Lower leg skin (tissue), 3 donors: ENCODE results near the gene HSD17B12.

Experiments
- POLR2A ChIP-seq, 2 donors: fragments of 450-650 bp; IDR thresholded peaks; one replicate each; pipeline ENCODE4 v1.6.1; 2016 to 2017; ENCODE audit warnings: antibody characterized with exemption in 2 of 2, mild to moderate bottlenecking in 1 of 2, moderate library complexity in 1 of 2
- TF ChIP-seq, protein P1 (sequence below), 3 donors: fragments of 450-650 bp; IDR thresholded peaks; one replicate each; pipeline ENCODE4 v1.5.1; 2016; ENCODE audit warnings: antibody characterized with exemption in 3 of 3, mild to moderate bottlenecking in 3 of 3, moderate library complexity in 2 of 3

DNA sequence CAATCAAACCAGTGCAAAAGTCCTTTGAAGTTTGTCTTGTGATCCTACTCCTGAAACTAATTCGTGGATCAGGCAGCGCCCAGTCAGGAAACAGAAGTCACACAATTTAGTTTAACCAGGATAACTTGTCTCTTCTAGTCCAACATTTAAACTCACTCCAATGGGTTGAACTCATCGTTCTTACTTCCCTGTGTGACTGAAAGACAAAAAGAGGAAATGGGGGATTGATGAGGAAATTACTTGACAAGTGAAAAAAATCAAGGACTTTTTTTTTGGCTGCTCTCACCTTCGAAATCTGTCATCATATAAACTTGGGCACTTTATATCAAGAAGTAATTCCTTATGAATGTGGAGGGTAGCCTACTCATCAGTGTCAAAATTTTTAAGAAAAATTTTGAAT is 78.4 kb downstream of the HSD17B12 start:
- TF ChIP-seq, protein P1, sequence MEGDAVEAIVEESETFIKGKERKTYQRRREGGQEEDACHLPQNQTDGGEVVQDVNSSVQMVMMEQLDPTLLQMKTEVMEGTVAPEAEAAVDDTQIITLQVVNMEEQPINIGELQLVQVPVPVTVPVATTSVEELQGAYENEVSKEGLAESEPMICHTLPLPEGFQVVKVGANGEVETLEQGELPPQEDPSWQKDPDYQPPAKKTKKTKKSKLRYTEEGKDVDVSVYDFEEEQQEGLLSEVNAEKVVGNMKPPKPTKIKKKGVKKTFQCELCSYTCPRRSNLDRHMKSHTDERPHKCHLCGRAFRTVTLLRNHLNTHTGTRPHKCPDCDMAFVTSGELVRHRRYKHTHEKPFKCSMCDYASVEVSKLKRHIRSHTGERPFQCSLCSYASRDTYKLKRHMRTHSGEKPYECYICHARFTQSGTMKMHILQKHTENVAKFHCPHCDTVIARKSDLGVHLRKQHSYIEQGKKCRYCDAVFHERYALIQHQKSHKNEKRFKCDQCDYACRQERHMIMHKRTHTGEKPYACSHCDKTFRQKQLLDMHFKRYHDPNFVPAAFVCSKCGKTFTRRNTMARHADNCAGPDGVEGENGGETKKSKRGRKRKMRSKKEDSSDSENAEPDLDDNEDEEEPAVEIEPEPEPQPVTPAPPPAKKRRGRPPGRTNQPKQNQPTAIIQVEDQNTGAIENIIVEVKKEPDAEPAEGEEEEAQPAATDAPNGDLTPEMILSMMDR (IDR thresholded peaks at IDR 0.05) = no peak
- no peak for TF ChIP-seq POLR2A (IDR thresholded peaks at IDR 0.05)
